Measurements from ENCODE around the gene PANK3. TPM values are rescaled to one million over a fixed set of nuclear protein-coding genes. Genes with fewer than 3 reads are reported as not detected.

The PANK3 gene
- 26.2 and 68.0 TPM in 2 replicates for total RNA-seq

DNA sequence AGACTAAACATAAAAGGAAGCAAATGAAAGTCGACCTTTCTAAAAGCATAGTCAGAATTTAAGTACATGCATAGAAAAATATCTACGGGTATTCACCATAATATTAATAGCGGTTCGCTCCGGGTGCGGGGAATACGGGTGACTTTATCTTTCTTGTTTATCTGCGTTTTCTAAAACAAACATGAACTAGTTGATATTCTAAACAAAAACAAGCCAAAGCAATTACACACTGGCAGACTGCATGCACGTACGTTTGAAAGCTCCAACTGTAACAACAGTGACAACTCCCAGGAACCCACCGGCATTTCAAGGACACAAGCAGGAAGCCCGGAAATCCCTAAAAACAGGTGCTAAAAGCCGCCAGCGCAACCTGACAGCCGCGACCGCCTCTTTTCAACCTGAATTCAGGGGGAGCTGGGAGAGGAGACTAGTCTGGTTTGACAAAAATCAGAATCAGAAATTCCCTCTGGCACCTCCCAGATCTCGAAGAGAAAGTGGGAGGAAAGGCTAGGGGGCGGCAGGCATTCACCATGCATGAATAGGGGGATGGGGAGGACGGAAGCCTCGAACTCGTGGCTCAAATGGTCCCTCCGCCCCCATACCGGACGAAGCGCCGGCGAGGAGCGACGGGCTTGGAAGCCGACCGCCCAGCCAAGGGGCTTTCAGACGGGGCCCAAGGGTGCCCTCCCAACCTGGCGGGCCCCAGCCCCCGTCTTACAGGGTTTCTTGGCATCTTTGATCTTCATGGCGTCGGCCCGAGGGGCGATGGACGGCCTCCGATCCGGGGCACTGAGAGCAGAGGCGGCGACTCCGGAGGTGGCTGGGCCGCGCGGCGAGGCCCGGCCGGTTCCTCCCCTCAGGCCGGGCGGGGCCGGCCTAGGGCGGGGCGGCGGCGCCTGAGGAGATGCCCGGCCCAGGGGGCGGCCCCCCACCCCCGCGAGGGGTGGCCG is at the start of gene PANK3:
Gene PANK3, minus strand, starts transcription at position 831 of the 950 bp plus-strand sequence. Its CDS starts 85 bp downstream, at position 746.

DNA sequence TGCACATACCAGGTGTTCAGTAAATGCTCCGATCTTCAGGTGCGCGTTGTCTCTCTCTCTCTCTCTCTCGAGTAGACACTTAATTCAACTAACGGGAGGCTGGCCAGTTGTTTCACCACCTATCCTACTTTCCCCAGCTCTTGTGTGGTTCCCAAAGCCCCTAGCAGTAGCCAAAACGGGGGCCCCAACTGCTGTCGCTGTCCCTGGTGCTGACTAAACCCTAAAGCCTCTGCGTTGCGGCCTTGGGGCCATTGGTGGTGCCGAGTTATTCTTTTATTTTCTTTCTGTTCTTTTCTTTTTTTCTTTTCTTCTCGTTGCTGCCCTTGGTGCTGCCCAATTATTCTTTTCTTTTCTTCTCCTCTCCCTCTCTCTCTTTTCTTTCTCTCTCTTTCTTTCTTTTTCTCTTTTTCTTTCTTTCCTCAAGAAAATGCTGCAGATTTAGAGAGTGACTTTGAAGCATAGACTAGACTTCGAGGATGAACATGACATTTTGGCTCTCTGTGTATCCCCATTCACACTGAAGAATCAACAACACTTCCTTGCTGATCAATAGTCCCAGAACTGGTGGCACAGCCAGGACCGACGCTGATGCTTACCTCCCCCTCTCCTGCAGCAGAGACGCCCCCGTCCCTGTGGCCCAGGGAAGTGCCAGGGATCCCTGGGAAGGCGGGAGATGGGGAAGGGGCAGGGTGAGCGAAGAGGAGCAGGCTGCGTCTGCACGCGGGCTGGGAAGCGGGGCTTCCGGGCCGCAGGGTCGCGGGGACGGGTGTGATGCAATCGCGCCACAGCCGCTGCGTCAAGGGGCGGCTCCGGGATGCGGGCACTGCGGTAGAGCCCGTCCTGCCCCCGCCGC is 50.4 kb downstream of the PANK3 start, which contains the start of gene FBLL1:
Gene FBLL1, plus strand, starts transcription at position 785 of the 853 bp plus-strand sequence. CDS start 200 bp downstream, outside the sequence.

Other genes with a start within 250 kb of the PANK3 start
- gene RARS1, start 92.9 kb downstream of the PANK3 start, total RNA-seq: 82.4 and 113 TPM in 2 replicates
- 0.65 and 0.69 TPM in 2 replicates for gene FBLL1, start 50.1 kb downstream of the PANK3 start, total RNA-seq

Measured in bladder microvascular endothelial cell (primary cell).